ENCODE results near the gene KCNK15.
"Not testable (repeated sequence)": the region's sequence is repeated elsewhere in the genome, so short reads cannot be mapped to it uniquely, and the experiment has no call there.

The KCNK15 gene

DNA sequence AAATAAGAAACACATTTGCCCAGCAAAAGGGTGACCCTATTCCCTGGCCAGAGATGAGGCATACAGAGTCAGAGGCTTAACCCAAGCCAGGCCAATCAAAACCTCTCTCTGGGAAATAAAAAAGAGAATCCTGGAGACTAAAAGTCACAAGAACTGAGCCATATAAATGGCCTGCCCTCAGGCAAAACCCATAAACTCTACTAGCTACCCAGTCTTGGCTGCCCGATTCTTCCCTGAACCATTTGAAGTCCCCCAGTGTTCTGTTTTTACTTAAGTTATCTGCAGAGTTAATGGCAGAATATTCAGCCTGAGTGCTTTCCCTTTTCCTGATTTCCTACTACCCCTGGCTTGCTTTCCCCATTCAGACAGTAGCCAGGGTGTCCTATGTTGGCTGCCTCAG, 13.9 kb downstream of the KCNK15 start:
- DNase-seq, result no peak

DNA sequence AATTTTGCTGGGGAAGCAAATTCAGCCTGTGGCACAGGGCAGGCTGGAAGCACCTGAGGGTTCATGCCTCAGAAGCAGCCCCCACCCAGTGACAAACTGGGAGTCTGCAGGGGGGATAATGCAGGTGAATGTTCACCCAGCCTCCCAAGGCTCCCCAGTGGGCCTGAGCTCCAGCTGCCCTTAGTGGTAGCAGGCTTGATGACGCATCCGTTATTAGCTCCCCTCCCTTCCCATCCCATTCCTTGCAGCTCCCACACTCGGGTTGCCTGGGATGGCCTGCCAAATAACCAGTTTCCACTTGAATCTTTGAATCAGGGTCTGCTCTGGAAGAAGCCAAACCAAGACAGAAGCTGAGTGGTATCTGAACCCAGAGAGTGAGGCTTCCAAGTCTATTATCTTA, 15.8 kb downstream of the KCNK15 start:
- DNase-seq, result no peak

GRCh38 chr20:44762466-44763140, 16.9 kb downstream of the KCNK15 start:
- no peak for DNase-seq

- not testable (repeated sequence) for DNase-seq
These were observed 18.1 kb downstream of the KCNK15 start for GRCh38 chr20:44763798-44764197.

- DNase-seq, result no peak
These were observed 19.4 kb downstream of the KCNK15 start for GRCh38 chr20:44765091-44765490.

DNA sequence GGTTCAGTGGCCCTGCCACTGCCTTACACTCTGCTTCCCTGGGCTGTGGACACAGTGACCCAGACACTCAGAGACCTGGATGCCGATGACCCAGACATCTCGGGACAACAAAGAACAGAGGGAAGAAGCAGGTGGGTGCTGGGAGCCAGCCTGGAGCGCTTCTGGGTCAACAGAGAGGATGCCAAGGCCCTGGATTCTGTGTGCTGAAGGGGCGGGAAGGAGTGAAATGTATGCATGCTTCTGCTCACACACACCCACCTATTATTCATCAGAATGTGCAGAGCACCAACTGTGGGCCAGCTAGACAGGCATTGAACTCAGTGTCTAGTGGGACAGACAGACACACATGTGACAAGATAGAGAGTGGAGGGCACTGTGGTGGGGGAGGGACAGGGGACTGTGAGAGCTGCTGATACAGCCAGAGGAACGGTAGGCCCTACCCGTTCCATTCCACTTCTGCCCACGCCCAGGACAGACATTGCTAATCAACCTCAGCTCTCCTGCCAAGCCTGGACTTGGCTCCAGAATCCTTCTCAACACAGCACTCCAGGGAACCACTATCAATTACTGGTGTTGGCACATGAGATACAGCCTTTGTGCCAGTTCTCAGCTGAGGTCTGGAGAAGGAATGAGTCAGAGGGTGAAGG, 20.2 kb downstream of the KCNK15 start:
- DNase-seq, result no peak

- DNase-seq, result no peak
These were observed 22.6 kb downstream of the KCNK15 start for GRCh38 chr20:44768256-44768655.

DNA sequence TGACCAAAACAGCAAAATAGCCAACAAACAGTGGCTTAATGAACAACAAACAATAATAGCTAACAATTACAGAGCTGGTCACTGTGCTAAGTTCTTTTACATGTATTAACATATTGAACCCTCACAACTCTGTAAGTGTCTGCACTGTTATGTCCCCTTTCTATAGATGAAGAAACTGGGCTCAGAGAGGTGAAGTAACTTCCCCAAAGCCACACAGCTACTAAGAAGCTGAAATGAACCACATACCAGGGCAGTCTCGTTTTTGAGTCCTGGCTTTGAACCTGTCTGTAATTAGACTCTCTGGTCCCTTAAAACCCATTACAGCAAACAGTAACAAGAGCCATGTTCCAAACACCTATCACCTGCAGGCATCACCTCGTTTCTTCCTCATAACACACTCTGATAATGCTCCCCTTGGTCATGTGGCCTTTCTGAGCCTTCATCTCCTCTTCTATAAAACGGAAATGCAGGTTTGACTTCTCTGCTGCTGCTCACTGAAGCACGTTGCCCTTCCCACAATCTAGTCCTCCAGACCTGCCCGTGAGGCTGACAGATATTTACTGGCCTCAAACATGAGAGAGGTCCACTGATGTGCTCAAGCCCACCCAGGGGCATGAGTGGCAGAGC, 23.3 kb downstream of the KCNK15 start:
- DNase-seq, result no peak

DNA sequence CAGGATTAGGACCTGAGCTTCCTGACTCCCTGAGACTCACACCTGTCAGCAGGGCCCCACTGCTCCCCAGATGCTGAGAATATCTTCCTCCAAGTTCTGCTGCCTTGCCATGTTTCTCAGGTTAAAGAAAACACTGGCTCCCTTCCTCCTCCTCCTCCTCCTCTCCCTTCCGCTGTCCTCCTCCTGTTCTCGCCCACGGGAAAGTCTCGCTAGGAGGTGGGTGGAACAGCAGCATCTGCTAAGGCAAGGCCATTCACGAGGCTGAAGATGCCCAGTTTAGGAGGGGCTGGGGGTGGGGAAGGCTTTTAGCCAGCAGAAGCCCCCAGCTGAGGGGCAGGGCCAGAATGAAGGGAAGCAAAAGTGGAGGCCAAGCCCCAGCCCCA, 23.8 kb downstream of the KCNK15 start:
- no peak for DNase-seq

DNA sequence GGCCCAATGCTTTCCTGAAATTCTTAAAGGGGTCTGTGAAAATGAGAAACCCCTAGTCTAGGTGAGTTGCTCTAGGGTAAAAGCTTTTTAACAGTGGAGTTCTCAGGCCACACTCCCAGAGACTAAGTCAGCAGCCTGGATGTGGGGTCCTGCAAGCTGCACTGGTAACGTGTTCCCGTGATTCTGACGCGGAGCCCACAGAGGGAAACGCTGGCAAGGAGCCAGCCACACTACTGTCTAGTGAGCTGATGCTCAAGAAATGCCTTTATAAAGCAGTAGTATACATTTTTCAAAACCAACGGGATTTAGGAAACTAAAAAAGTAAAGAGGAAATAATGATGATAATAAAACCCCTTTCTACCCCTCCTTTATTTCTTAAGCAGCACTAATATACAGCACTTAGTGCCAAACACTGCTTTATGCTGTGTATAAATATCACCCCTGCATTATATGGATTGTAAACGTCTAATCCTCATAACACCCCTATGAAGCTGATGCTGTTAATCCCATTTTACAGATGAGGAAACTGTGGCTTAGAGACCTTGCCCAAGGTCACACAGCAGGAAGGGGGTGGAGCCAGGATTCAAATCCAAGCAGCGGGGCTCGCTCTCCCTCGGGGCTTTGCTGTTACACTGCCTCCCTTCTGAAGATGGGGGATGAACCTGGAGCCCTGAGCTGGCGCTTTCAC, 25.0 kb downstream of the KCNK15 start:
- DNase-seq, result no peak

- DNase-seq, result no peak
These were observed 25.5 kb downstream of the KCNK15 start for GRCh38 chr20:44771172-44771535.

DNA sequence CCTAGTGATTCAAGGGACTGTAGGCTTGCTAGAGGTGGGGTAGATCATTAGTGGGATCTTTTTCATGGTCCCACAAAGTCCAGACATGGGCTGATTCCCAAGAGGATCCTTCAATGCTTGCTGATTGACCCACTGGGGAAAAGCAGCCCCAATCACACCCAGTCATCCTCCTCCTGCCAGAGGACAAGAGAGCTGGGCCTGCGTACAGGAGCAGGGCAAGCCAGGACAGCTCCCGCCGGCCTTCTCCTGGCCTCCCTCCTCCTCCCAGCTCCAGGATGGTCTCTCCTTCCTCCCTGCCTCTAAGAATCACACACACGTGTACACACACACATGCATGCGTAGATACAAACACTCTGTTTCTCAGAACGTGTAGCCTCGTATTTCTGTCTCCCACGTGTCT, 27.0 kb downstream of the KCNK15 start:
- no peak for DNase-seq

- no peak for DNase-seq
These were observed 27.6 kb downstream of the KCNK15 start for GRCh38 chr20:44773070-44773829.

GRCh38 chr20:44776980-44777379, 31.3 kb downstream of the KCNK15 start:
- no peak for DNase-seq

DNA sequence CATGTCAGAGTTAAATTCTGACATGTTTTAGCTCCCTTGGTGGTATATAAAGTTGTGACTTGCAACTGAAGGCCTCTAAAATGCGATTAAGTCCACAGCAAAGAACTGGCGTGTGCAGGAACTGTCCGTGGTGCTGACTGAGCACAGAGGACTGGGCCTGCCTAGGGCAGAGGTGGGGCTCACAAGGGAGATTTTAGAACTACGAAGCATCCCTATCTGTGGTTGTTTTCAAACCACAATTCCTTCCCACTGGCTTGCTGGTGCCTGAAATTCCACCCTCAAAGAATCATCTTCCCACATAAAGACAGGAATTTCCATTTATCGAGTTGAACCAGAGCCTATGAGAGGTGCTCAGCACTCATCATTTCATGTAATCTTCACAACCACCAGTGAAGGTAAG, 34.6 kb downstream of the KCNK15 start:
- DNase-seq, result peak in 2 of 5 donors; percentile 8 to 29

- no peak for DNase-seq
These were observed 35.5 kb downstream of the KCNK15 start for GRCh38 chr20:44781118-44781517.

DNA sequence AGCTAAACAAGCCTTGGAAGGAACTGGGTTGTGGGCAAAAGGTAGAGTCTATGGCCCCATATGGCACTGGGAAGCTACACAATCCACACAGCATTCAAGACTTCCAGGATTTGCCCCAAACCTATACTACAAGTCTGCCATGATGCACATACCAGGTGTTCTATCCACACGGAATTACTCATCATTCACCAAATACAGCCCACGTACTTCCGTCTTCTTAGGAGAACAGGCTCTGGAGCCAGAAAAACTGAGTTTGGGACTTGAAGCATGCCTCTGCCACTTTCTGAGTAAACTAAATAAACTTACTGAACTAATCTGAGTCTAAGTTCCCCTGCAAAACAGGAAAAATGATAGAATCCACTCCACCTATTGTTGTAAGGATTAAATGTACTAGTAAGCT, 36.1 kb downstream of the KCNK15 start:
- no peak for DNase-seq

- DNase-seq, result no peak
These were observed 39.0 kb downstream of the KCNK15 start for GRCh38 chr20:44784688-44785087.

DNA sequence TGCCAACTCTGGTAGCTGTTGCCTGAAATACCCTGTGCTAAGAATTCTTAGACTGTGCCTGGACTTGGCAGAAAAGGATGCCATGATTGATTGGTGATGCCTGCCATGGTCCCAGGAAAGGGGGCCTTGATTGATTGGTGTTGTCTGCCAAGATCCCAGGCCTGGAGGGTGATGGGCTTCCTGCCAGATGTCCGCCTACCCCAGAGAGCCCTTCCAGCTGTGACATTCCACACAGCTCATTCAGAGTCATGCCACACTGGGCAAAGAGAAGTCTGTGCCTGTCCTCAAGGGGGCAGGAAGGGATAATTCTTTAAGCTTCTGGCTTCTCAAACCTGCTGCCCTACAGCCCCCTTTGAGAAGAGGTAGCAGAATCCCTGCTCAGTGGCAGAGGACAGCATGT, 40.1 kb downstream of the KCNK15 start:
- no peak for DNase-seq

GRCh38 chr20:44787299-44787698, 41.6 kb downstream of the KCNK15 start:
- DNase-seq, result no peak

- DNase-seq, result no peak
These were observed 43.2 kb downstream of the KCNK15 start for GRCh38 chr20:44788706-44789456.
